Fibroblast of skin of back (primary cell): Measurements from ENCODE around the gene AMN.

Source experiments
- DNase-seq: peaks from one replicate; pipeline ENCODE4 v3.0.0-alpha.2; 2013

Gene AMN

DNA sequence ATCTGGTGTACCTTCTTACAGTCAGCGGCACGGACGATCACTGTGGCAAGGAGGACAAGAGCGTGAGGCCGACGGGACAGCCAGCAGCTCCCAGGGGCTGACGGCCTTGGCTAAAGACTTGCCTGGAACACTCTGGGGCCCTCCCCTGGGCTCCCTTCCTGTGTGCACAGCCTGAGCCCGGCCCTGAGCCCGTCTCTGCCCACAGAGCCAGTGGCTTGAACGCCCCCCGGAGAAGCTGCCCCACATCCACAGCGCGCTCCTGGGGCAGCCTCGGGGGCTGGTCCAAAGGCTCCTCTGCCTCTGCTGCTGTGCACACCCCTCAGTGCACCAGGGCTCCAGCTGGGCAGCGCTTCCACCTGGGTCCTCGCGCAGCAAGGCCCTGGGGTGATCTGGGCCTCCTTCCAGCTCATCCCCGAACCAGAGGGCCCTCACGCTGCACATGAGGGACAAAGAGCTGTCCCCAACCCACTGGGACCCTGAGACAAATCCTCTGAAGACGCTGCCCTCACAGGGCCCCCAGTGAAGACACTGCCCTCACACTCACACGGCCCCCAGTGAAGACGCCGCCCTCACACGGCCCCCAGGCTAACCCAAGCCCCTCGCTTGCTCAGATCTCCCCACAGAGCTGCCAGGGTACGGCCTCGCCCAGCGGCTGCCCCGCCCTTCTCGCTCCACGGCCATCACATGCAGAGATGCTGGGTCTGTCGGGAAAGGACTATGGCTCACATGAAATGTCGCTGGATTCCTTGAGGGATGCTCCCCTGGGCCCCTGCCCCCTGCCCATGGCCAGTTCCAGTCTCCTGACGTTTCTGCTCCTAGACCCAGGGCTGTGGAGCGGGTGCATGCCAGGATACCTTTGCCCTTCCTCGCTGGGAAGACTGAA is 22.2 kb downstream of the AMN start:
- DNase-seq: no peak

DNA sequence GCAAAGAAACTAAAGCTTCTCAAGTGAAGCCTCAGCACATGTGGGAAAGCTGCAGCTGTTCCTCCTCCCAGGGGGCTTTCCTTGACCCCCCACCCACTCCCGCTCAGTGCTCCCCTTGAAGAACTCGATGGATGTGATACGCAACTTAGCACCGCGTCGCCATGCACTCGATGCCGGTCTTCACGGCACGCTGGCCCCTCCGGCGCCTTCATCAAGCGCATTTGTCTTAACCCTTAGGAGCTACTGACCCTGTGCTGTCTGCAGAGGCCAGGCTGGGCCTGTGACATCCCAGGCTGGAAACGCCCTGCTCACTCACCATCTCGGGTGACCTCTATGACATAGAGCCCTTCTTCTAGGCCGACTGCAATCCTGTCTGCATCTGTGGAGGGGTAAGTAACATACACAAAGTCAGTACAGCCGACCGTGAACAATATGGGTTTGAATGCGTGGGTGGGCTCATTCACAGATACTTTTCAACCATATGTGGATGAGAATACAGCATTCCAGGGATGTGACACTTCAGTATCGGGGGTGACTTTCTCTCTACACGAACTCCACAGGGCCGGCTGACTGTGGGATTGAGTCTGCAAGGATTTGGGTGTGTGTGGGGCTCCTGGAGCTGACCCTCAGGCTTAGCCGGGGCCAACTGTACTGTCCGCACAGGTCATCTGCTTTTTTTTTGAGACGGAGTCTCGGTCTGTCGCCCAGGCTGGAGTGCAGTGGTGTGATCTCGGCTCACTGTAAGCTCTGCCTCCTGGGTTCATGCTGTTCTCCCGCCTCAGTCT is 23.1 kb downstream of the AMN start:
- DNase-seq: peak; percentile 58

DNA sequence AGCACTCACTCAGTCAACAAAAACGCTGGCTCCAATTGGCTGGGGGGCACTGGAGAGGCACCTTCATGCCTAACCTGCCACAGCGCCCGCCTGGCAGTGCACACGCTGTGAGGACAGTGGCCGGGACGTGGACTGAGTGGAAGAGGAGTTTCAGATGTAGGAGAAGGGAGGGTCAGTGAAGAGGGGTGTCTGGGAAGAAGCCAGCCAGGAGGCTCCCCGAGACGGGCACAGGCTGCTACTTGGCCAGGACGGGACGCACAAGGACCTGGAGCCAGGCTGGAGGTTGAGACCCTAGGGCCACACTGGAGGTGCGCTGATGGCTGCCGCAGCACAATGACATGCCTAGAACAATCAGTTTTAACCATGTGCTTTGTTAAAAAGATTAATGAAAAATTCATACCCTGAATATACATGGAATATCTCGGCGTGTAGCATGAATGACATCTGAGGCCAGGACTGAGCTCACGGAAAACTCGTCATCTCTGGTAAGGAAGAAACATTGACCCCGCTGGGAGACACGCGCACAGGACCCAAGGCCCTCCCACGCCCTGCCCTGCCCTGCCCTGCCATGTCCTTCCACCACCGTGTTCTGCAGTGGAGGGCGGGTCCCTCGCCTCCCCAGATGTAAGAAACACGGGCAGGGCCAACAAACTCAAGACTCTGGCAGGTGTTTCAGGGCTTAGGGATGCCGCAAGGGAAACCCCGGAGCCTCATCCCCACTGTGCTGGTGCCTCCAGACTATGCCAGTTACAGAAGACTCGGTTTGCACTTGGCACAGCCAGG is 25.0 kb downstream of the AMN start:
- DNase-seq: no peak

DNA sequence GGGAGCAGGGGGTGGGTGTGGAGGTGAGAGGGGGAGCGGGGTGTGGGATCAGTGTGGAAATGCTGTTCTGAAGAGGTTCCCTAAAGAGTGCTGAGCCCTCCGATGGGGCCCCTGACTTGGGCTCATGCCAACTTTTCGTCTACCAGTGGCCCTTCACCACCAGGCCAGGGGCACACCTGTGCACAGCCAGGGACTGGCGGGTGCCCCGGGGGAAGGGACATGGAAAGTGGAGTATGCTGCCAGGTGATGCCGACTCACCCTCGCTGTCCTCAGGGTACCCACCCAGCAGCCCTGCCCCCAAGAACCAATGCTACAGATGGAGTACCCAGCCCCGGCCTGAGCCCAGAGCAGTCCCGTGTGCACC is 26.2 kb downstream of the AMN start:
- no peak for DNase-seq

DNA sequence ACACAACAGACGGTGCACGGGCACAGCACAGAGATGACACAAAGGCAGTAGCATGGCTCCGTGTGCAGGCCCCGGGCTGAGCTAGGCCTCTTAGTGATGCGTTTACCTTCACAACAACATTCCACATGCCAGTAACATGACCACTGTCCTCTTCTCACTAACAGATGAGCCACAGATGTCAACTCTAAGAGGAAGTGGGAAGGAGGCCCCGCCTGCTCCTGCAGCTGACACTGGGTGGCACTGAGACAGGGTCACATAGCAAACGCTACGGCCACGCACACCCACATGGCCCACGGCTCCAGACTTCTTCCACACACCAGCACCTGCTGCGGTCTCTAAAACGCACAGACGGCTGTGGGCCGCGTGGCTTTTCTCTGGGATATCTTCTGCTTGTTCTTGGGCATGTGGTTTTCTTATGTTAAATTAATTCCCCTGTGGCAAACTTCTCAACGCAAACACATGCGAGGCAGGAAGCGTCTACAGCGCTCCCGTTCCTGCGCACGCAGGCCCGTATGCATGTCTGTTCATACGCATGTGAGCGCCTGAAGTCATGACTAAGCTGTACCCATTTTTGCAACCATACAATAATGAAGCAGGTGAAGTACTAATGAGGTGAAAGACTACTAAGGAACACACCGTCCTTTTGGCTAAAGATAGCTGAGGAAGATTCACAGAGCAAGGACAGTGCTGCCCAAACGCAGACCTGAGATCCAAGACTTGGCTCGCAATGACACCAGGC is 26.8 kb downstream of the AMN start:
- DNase-seq: peak; percentile 85

DNA sequence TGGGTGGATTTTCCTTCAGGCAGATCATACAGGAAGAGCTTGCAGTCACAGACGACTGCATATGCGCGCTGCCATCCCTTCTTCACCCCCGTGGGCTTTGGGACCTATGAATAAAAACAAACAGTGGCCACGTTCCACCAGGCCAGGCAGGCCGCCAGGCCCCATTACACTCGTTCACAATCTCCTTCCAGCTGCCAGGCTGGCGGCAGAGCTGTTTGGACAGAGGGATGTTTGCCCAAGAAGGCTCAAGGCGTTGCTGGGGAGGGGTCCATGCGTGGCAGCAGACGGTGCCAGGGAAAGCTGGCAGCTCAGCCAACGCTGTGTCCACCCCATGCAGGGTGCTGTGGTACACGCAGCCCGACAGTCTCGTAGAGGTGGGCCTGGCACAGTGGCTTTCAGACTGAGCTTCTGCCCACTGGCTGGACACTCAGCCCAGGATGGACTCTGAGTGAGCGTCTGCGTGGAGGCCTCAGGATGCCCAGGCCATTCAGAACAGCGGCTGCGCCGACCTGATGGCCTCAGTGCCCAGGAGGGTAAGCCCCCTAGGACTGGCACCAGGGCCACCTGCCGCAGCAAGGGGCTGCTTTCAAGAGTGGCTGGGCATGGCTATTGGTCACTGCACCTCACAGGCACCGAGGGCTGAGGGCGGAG is 27.5 kb downstream of the AMN start:
- peak; percentile 36 for DNase-seq

DNA sequence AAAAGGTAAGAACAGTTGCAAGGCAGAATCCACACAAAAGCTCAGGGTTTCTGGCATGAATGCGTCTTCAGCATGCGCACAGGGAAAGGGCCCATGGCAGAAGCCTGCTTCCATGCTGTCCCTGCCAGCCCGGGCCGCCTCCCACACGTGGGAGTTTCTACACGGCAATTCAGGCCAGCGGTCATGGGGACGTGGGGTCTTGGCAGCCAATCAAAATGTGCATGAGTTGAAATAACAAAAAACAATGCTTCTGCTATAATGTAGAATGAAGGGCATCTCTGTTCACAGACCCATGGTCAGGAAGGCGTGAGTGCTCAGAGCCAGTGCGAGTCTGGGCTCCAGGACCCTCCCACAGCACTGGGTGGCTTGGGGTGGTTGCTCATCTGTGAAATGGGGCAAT is 28.6 kb downstream of the AMN start:
- no peak for DNase-seq

DNA sequence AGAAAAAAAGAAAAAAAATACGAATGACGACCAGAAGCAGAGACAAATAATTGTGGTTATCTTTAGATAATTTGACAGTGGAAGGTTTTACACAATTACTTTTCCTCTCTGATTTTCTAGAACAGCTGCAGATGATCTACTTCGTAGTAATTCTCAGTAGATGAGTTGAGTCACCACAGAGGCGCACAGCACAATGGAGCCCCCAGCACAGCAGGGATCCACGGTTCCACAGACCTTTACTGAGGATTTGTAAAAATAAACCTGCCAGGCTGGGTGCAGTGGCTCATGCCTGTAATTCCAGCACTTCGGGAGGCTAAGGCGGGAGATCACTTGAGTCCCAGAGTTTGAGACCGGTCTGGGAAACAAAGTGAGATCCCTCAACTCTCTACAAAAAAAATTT is 29.3 kb downstream of the AMN start:
- DNase-seq: peak; percentile 87

DNA sequence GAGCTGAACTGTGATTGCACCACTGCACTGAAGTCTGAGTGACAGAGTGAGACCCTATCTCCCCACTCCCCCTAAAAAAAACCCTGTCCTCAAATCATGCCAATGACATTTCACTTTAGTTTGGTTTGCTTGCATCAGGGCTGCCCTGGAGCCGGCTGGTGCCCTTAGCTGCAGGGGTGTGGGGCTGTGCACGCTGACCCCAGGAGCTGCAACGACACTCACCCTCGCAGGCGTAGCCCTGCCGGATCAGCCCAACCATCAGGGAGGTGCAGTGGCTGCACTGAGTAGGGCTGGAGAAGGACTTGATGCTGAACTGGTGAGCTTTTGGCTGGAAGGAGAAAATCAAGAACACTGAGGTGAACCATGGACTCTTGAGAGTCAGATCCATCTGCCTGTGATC is 29.8 kb downstream of the AMN start:
- DNase-seq: no peak

DNA sequence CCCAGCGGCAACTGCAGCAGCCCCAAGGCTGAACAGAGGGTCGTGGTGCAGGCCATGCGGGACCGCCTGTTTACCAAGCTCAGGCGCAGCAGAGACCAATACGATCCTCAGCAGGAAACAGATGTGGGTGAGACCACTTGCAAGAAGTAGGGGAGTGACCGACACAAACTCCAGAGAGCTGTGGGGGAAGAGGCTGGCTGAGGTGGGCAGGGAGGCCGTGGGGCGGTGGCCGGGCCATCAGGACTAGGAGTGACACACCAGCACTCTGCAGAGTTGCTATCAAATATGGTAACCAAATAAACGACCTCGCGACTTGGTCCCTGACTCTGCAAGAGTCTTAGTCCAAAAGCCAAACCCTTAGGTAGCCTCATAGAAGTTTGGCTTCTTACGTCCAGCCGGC is 30.6 kb downstream of the AMN start:
- DNase-seq: no peak

DNA sequence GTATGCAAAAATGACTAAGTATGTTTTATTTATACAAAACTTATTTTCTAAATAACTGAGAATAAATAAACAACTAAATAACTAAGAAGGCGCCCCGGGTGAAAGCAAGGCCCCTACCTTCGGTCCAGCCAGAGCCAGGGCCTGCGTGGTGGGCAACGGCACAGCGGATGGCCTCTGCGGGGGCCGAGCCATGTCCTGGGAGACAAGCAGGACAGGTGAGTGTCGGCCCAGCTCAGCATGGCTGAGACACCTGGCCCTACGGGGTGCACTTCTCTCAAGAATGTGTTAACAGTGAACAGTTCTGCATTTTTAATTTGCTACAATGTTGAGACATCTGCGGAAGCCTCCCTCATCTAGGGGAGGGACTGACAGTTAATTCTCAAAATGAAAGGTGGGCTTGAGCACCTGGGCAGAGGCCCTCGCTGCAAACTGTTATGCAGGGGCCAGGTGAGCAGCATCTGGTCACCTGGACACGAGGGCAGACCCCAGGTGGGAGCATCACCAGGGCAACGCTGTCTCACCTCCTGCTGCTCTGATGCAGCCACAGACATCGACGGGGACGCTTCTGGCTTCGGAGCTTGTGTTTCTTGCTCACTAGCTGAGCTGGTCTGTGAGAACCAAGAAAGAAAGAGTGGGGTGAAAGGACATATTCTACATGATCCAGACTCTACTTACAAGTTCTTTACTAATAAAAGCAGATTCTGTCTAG is 31.8 kb downstream of the AMN start:
- DNase-seq: no peak

DNA sequence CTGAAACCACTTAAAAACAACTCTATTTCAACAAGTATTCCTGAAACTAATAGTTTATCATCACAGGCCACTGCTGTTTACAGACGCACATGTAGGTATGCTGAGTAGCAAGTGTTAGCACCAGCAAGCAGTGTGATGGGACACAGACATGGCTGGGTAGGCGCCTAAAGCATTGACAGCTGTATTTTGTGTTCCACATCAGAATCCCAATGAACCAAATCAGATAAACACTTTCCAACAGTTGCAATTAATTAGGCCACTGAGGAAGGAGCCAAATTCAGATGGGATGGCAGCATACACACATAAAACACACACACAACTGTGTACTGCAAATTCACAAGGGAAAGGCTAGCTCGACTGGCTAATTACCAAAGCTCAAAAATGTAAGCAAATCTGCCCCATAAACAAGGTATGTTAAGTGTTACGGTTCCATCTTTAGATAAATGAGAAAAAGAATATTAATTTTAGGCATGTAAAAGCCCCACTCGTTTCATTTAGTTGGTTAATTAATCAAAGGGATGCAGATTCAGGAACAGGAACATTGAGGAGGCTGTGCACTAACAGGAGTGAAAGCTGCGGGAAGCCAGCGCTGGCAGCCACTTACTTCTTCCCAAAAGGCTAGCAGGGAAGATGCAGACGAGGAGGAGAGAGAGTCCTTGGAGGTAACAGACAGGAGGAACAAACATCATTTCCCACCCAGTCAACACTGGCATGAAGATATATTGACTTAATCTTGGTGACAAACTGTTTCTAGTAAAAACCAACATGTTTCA is 33.4 kb downstream of the AMN start:
- DNase-seq: no peak

DNA sequence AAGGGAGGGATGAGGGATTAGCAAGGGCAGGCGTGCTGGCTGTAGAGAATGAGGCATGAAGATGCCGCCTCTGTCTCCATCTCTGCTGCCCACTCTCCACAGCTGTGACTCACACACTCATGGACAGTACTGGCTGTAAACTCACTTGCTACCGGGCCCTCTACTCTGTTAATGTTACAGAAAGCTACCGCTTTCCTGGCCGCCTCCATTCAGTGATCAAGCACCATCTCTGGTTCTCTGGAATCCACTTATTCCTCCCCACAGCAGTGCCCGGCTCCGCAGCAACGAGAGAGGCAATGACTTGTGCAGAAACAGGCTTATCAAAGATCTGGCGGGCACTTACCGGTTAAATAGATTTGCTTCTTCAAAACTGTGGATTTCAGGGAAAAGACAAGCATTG is 34.8 kb downstream of the AMN start:
- DNase-seq: no peak

DNA sequence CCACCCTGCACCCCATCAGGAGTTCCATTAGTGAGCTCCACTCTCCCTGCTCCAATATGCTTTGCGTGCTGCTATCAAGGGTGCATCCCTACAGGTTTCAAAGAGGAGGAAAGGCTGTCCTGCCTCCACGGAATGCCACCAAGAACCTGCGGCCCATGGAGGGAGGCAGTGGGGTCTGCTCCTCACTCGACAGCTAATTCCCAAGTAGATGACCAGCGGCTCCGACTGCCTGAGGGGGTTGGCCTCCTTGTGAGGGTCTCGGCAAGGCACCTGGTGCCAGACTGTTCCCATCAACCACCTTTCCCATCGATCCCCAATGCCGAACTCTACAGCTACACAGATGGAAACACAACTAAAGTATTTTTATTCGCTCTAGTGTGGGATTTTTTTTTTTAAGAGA is 36.0 kb downstream of the AMN start:
- DNase-seq: no peak

DNA sequence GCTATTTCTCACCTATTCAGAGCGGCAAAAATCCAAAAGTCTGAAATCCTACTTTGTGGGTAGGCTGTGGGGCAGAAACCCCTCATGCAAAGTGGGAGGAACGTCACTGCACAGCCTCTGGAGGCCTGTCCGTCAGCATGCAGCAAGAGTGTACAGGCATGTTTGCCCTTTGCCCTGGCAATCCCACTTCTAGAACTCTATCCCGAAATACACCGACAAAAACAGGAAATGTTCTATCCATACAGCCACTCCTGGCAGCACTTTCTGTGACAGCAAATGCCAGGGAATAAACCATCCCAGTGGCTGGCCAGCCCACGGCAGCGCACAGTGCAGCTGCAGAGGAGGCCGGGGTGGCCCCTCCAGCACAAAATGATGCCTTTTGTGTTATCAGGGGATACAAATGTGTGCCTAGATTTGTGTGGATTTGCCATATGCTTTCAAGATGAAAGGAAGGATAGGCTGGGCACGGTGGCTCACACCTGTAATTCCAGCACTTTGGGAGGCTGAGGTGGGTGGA is 39.7 kb downstream of the AMN start:
- no peak for DNase-seq

DNA sequence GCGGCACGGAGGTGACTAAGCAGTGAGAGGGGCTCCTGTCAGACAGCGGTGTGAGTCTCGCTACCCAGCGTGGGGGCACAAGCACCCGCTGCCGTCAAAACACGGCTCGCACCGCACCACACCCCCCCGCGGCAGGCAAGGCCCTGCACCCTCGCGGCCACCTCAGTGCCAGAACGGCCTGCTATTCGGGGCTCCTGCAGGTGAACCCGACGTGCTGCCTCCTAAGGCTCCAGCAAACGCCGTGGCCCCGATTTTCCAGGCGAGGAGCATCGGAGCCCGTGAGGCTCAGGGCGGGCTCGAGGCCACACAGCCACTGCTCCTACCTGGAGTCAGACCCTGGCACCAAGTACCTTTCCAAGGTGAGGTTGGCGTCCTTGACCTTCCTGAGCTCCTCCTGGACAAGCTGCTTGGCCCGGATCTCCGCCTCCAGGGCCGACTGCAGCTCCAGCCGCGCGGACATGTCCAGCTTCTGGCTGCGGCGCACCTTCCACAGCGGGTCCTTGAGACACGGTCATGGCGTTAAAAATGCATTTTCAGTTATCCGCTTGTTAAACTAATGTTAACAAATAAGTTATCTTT is 41.8 kb downstream of the AMN start:
- no peak for DNase-seq

DNA sequence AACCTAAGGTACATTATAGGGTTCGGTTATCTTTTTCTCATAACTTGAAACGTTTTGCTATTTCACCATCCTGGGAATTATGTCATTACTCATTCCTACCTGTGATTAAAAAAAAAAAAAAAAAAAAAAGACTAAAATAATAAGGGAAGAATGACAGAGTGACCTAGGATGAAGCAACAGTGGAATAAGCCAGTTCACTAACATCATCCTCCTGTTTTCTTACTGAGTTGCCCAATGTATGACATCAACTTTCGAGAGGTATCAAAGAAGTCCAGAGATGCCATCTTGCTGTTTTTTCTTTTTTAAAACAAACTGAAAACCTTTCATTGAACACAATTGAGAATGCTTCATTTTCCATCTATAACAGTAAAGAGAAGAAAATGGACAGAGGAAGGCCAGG is 42.8 kb downstream of the AMN start:
- no peak for DNase-seq

DNA sequence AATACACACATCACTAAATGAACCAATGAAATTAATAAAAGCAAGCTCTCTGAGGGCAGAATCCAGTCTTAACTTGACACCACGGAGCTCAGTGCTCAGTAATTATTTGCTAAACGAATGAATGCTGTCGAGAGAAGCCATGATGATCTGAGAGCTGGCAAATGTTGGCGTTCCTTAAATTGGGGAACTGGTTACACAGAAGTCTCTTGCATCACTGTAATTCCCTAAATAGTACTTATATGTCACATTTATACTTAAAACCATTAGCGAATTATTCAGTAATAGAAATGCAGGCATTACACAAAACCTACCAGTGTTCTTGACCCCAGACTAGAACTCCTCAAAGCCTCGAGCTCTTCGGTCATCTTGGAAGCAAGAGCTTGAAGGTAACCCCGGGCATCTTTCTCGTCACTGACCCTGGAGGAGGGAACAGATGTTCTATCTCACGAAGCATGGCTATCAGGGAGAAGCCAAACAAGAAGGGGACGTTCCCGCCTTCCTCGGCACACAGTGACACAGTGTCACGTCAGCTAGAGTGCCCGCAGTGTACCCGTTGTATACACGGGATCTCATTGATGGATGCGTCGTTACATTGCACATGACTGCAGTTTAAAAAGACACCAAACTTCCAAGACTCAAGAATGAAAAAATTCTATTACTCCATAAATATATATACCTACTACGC is 43.6 kb downstream of the AMN start:
- DNase-seq: no peak
